Measurements from ENCODE around the gene MAP3K13. TPM values are rescaled to one million over a fixed set of nuclear protein-coding genes. Genes with fewer than 3 reads are reported as not detected.

MAP3K13 gene
- total RNA-seq, 1 donor from 2014 or later, result 29.1 TPM

- H3K4me3 Mint-ChIP-seq, result no peak overlapping the region
- H3K4me1 Mint-ChIP-seq (ENCODE audit: unreplicated experiment), result no peaks in the 10 kb centered on the region
- peaks cover 5% of the 10 kb centered on the region for H3K9me3 Mint-ChIP-seq
- no peaks in the 10 kb centered on the region for H3K36me3 Mint-ChIP-seq
- no peak overlapping the region for H3K27ac Mint-ChIP-seq
- no peaks in the 10 kb centered on the region for H3K27me3 Mint-ChIP-seq
- no peak for TF ChIP-seq CTCF (conservative IDR thresholded peaks at IDR 0.05)
- DNase-seq (ENCODE audit: extremely low spot score, unreplicated experiment), result no peak
Measured at GRCh38 chr3:185387646-185388045, 24.7 kb downstream of the MAP3K13 start.

GRCh38 chr3:185393055-185393454 lies 30.1 kb downstream of the MAP3K13 start:
- no peaks in the 10 kb centered on the region for H3K4me1 Mint-ChIP-seq (ENCODE audit: unreplicated experiment)
- no peaks in the 10 kb centered on the region for H3K36me3 Mint-ChIP-seq
- no peaks in the 10 kb centered on the region for H3K9me3 Mint-ChIP-seq
- H3K27ac Mint-ChIP-seq, result no peak overlapping the region
- no peaks in the 10 kb centered on the region for H3K27me3 Mint-ChIP-seq
- DNase-seq (ENCODE audit: extremely low spot score, unreplicated experiment), result no peak
- no peak for TF ChIP-seq CTCF (conservative IDR thresholded peaks at IDR 0.05)
- no peak overlapping the region for H3K4me3 Mint-ChIP-seq

- no peaks in the 10 kb centered on the region for H3K9me3 Mint-ChIP-seq
- H3K36me3 Mint-ChIP-seq, result no peaks in the 10 kb centered on the region
- DNase-seq (ENCODE audit: extremely low spot score, unreplicated experiment), result no peak
- H3K4me3 Mint-ChIP-seq, result no peak overlapping the region
- peaks cover 5% of the 10 kb centered on the region for H3K4me1 Mint-ChIP-seq (ENCODE audit: unreplicated experiment)
- H3K27ac Mint-ChIP-seq, result no peak overlapping the region
- no peak for TF ChIP-seq CTCF (conservative IDR thresholded peaks at IDR 0.05)
- no peaks in the 10 kb centered on the region for H3K27me3 Mint-ChIP-seq
Measured at GRCh38 chr3:185397676-185398075, 34.7 kb downstream of the MAP3K13 start.

- Mint-ChIP-seq H3K36me3 (no peaks in the 10 kb centered on the region), H3K27me3 (no peaks in the 10 kb centered on the region), H3K9me3 (no peaks in the 10 kb centered on the region), H3K4me3 (no peak overlapping the region), H3K27ac (no peak overlapping the region), H3K4me1 (ENCODE audit: unreplicated experiment) (peaks cover 9% of the 10 kb centered on the region)
- DNase-seq (ENCODE audit: extremely low spot score, unreplicated experiment), result no peak
- no peak for TF ChIP-seq CTCF (conservative IDR thresholded peaks at IDR 0.05)
Measured at GRCh38 chr3:185399737-185400667, 37.1 kb downstream of the MAP3K13 start.

- Mint-ChIP-seq H3K36me3 (no peaks in the 10 kb centered on the region), H3K27me3 (no peaks in the 10 kb centered on the region), H3K4me1 (ENCODE audit: unreplicated experiment) (peaks cover 9% of the 10 kb centered on the region), H3K4me3 (no peak overlapping the region), H3K9me3 (no peaks in the 10 kb centered on the region), H3K27ac (no peak overlapping the region)
- no peak for DNase-seq (ENCODE audit: extremely low spot score, unreplicated experiment)
- no peak for TF ChIP-seq CTCF (conservative IDR thresholded peaks at IDR 0.05)
Measured at GRCh38 chr3:185400866-185401265, 37.9 kb downstream of the MAP3K13 start.
